Tibial nerve (tissue), 4 donors: ENCODE results near the gene TAF6. TPM values are rescaled to one million over a fixed set of nuclear protein-coding genes. Genes with fewer than 3 reads are reported as not detected.

Source experiments
- DNase-seq, 2 donors: peaks; one replicate each; pipeline ENCODE4 v3.0.0-alpha.2; 2019; ENCODE audit warnings: low spot score in 2 of 2
- H3K27ac ChIP-seq, 4 donors: fragments of 200-600 bp; sonication (generic) in 3 of 4; one replicate each; pipeline ENCODE4 v1.5.1; 2017 to 2019; ENCODE audit warnings: mild to moderate bottlenecking in 1 of 4
- H3K27me3 ChIP-seq, 2 donors: fragments of 200-600 bp; sonication (generic) in 1 of 2; one replicate each; pipeline versions ENCODE4 v1.5.1 to v1.6.0; 2017 to 2019
- H3K36me3 ChIP-seq, 3 donors: fragments of 200-600 bp; sonication (generic); one replicate each; pipeline ENCODE4 v1.5.1; 2018 to 2019
- H3K4me1 ChIP-seq, 4 donors: fragments of 200-600 bp; sonication (generic) in 3 of 4; one replicate each; pipeline ENCODE4 v1.5.1; 2017 to 2019
- H3K4me3 ChIP-seq, 4 donors: fragments of 200-600 bp; sonication (generic) in 3 of 4; one replicate each; pipeline ENCODE4 v1.5.1; 2017 to 2019; ENCODE audit warnings: mild to moderate bottlenecking in 1 of 4, moderate library complexity in 1 of 4
- H3K9me3 ChIP-seq, 4 donors: fragments of 200-600 bp; sonication (generic) in 3 of 4; one replicate each; pipeline ENCODE4 v1.5.1; 2017 to 2019
- CTCF ChIP-seq, 5 experiments: fragments of 200-600 bp in 3 of 5; fragments of 450-650 bp in 2 of 5; sonication (generic) in 3 of 5; IDR thresholded peaks; one replicate each; pipeline ENCODE4 v1.5.1; 2016 to 2019; ENCODE audit warnings: antibody characterized with exemption in 5 of 5, mild to moderate bottlenecking in 3 of 5, moderate library complexity in 2 of 5
- EP300 ChIP-seq, 2 donors: sonication (generic); formaldehyde crosslinking; IDR thresholded peaks; one replicate each; pipeline ENCODE4 v1.6.1; 2017; ENCODE audit warnings: antibody characterized with exemption in 2 of 2, mild to moderate bottlenecking in 1 of 2
- POLR2A ChIP-seq, 2 donors: fragments of 450-650 bp; IDR thresholded peaks; one replicate each; pipeline ENCODE4 v1.6.1; 2017; ENCODE audit warnings: antibody characterized with exemption in 2 of 2, mild to moderate bottlenecking in 2 of 2, moderate library complexity in 2 of 2
- WGBS, 2 donors: methylation state at CpG; one replicate each; pipeline ENCODE4 v1.1.5; 2018; 5-methylcytosine and 5-hydroxymethylcytosine counted together
- total RNA-seq, 4 donors: library from RNA; depleted of rRNA; stranded (reverse); fragments of >200 nt; gene quantifications; one replicate each; pipeline ENCODE4 v1.1.0, GENCODE V29; 2016

Gene TAF6
- total RNA-seq, 4 donors from 2014 or later, result 46.1 to 56.9 (median 54.2) TPM

- Histone ChIP-seq H3K27ac (peak overlapping the region; percentile 80 to 99 (median 96)), H3K4me1 (peaks cover 0 to 44% (median 19%) of the 10 kb centered on the region in 4 donors), H3K4me3 (peak overlapping the region; percentile 81 to 98 (median 90)), H3K27me3 (no peaks in the 10 kb centered on the region), H3K9me3 (no peaks in the 10 kb centered on the region), H3K36me3 (peaks cover 0 to 34% (median 0%) of the 10 kb centered on the region in 3 donors)
- TF ChIP-seq POLR2A (IDR thresholded peaks at IDR 0.05) (no peak), EP300 (IDR thresholded peaks at IDR 0.05) (no peak), CTCF (IDR thresholded peaks at IDR 0.05) (no peak)
- WGBS, 2 donors, result 13 to 24% methylated on average over 22 to 29 of the region's 29 CpGs
- no peak for DNase-seq
Observed at GRCh38 chr7:100126239-100126930, 7.2 kb upstream of the TAF6 start.

GRCh38 chr7:100124301-100125230 lies 5.4 kb upstream of the TAF6 start:
- WGBS, 2 donors, result 71 to 77% methylated on average over 4 of the region's 4 CpGs
- no peaks in the 10 kb centered on the region for H3K9me3 ChIP-seq
- no peaks in the 10 kb centered on the region for H3K27me3 ChIP-seq
- no peak overlapping the region for H3K4me3 ChIP-seq
- TF ChIP-seq POLR2A (IDR thresholded peaks at IDR 0.05) (no peak), CTCF (IDR thresholded peaks at IDR 0.05) (no peak)
- no peak for DNase-seq
- H3K4me1 ChIP-seq, result peaks cover 0 to 44% (median 24%) of the 10 kb centered on the region in 4 donors
- peaks cover 0 to 34% (median 0%) of the 10 kb centered on the region in 3 donors for H3K36me3 ChIP-seq
- peak overlapping the region in 1 of 4 donors; percentile 25 for H3K27ac ChIP-seq

- Histone ChIP-seq H3K4me1 (peaks cover 0 to 46% (median 27%) of the 10 kb centered on the region in 4 donors), H3K27ac (no peak overlapping the region)
Observed at GRCh38 chr7:100122568-100122967, 3.4 kb upstream of the TAF6 start.

GRCh38 chr7:100122067-100122466 lies 2.9 kb upstream of the TAF6 start:
- 44 to 63% methylated on average over 13 of the region's 13 CpGs for WGBS, 2 donors
- Histone ChIP-seq H3K4me1 (peaks cover 0 to 44% (median 26%) of the 10 kb centered on the region in 4 donors), H3K27me3 (no peaks in the 10 kb centered on the region), H3K27ac (no peak overlapping the region), H3K9me3 (no peaks in the 10 kb centered on the region), H3K36me3 (peaks cover 0 to 34% (median 0%) of the 10 kb centered on the region in 3 donors), H3K4me3 (no peak overlapping the region)
- no peak for DNase-seq
- no peak for TF ChIP-seq CTCF (IDR thresholded peaks at IDR 0.05)

More at GRCh38 chr7:100122568-100122967, 3.4 kb upstream of the TAF6 start:
- no peak overlapping the region for H3K4me3 ChIP-seq
- no peak for DNase-seq
- no peaks in the 10 kb centered on the region for H3K9me3 ChIP-seq
- WGBS, 2 donors, result 67 to 95% methylated on average over 1 of the region's 1 CpG
- no peaks in the 10 kb centered on the region for H3K27me3 ChIP-seq
- TF ChIP-seq POLR2A (IDR thresholded peaks at IDR 0.05) (no peak), CTCF (IDR thresholded peaks at IDR 0.05) (no peak), EP300 (IDR thresholded peaks at IDR 0.05) (no peak)
- peaks cover 0 to 34% (median 0%) of the 10 kb centered on the region in 3 donors for H3K36me3 ChIP-seq

GRCh38 chr7:100120733-100121036 lies 1.5 kb upstream of the TAF6 start:
- H3K27ac ChIP-seq, result peak overlapping the region in 3 of 4 donors; percentile 83 to 91 (median 84)
- peaks cover 0 to 40% (median 0%) of the 10 kb centered on the region in 3 donors for H3K36me3 ChIP-seq
- H3K4me3 ChIP-seq, result peak overlapping the region in 3 of 4 donors; percentile 65 to 85 (median 73)
- no peaks in the 10 kb centered on the region for H3K27me3 ChIP-seq
- peaks cover 0 to 37% (median 20%) of the 10 kb centered on the region in 4 donors for H3K4me1 ChIP-seq
- TF ChIP-seq POLR2A (IDR thresholded peaks at IDR 0.05), result no peak
- TF ChIP-seq CTCF (IDR thresholded peaks at IDR 0.05), result no peak
- TF ChIP-seq EP300 (IDR thresholded peaks at IDR 0.05), result no peak
- 16 to 41% methylated on average over 1 of the region's 1 CpG for WGBS, 2 donors
- H3K9me3 ChIP-seq, result no peaks in the 10 kb centered on the region
- no peak for DNase-seq
